Glomerular endothelial cell (primary cell): ENCODE measurements around the gene UPF1. TPM values are rescaled to one million over a fixed set of nuclear protein-coding genes. Genes with fewer than 3 reads are reported as not detected.

Source experiments
- DNase-seq: peaks from one replicate; pipeline ENCODE4 v3.0.0-alpha.2; 2011; ENCODE audit warnings: low read depth, low spot score; ENCODE audit errors: extremely low read depth
- total RNA-seq: library from RNA; depleted of rRNA; stranded (reverse); fragments of >200 nt; gene quantifications from 2 replicates; pipeline ENCODE4 v1.2.3, GENCODE V29; 2015

The UPF1 gene
- total RNA-seq = 65.9 and 90.6 TPM in 2 replicates

GRCh38 chr19:18831524-18832305 is at the start of gene UPF1:
TSS of gene UPF1 (plus strand) at chr19:18831959. CDS start at chr19:18832210, 251 bp downstream.
- no peak for DNase-seq

GRCh38 chr19:18782559-18783225 is 49.1 kb upstream of the UPF1 start:
- DNase-seq = no peak

GRCh38 chr19:18783958-18784785 is 47.6 kb upstream of the UPF1 start:
- no peak for DNase-seq

- no peak for DNase-seq
Measured at GRCh38 chr19:18784786-18785120, 47.0 kb upstream of the UPF1 start.

GRCh38 chr19:18785179-18786124 is 46.3 kb upstream of the UPF1 start:
- DNase-seq = no peak

GRCh38 chr19:18788529-18789421 is 43.0 kb upstream of the UPF1 start:
- no peak for DNase-seq

- no peak for DNase-seq
Measured at GRCh38 chr19:18789422-18789869, 42.3 kb upstream of the UPF1 start.

- no peak for DNase-seq
Measured at GRCh38 chr19:18789883-18790565, 41.7 kb upstream of the UPF1 start.

GRCh38 chr19:18790566-18791314 is 41.0 kb upstream of the UPF1 start, which contains the start of gene COMP:
TSS of gene COMP (minus strand) at chr19:18791305. CDS start at chr19:18791269, 36 bp downstream.
- no peak for DNase-seq

- DNase-seq = no peak
Measured at GRCh38 chr19:18791315-18791678, 40.5 kb upstream of the UPF1 start.

- no peak for DNase-seq
Measured at GRCh38 chr19:18792661-18793060, 39.1 kb upstream of the UPF1 start.

GRCh38 chr19:18793144-18794028 is 38.4 kb upstream of the UPF1 start:
- no peak for DNase-seq

- DNase-seq = no peak
Measured at GRCh38 chr19:18794029-18794313, 37.8 kb upstream of the UPF1 start.

- no peak for DNase-seq
Measured at GRCh38 chr19:18794692-18795091, 37.1 kb upstream of the UPF1 start.

- no peak for DNase-seq
Measured at GRCh38 chr19:18795540-18795939, 36.2 kb upstream of the UPF1 start.

GRCh38 chr19:18796239-18796638 is 35.5 kb upstream of the UPF1 start:
- DNase-seq = no peak
